GM10847 (cell line): ENCODE data around the gene DNAJC5G.

Experiments
- POLR2A ChIP-seq: IDR thresholded peaks from 2 replicates; pipeline ENCODE4 v1.6.1; 2011; ENCODE audit not compliant: insufficient read length; ENCODE audit errors: extremely low read depth

The DNAJC5G gene

GRCh38 chr2:27264253-27264752 is 10.9 kb upstream of the DNAJC5G start:
- no peak for TF ChIP-seq POLR2A

DNA sequence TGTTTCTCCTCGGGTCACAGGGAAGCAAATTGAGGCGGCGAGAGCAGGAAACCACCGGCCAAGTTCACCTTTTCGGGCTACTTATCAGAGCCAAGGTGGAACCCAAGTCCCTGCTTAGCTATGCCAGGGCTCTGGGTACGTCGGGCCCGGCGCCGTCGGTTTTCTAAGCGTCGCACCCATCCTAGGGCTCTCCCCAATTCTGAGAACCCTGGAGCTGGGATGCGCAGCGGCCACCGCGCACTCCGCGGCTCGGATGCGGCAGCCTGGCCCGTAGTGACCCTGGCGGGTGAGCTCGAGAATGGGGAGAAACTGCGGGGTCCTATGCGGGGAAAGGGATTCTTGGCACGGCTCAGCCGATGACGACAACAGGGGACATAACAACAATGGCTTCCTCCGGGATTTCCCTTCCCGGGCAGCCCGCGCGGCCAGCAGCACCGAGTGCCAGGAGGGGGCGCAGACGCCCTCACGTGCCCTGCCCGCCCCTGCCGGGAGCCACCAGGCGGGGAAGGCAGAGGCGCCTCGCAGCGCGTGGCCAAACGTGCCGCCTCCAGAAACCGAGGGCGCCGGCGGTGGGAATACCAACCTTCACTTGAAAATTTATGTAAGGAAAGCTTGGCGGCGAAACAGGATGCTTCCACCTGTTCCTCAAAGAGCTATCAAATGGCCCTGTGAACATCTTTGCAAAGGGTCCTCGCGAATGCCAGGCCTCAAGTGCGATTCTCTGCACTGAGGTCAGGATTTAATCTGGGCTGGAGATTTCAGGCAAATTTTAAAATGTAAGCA is 10.3 kb upstream of the DNAJC5G start:
- TF ChIP-seq POLR2A: no peak

DNA sequence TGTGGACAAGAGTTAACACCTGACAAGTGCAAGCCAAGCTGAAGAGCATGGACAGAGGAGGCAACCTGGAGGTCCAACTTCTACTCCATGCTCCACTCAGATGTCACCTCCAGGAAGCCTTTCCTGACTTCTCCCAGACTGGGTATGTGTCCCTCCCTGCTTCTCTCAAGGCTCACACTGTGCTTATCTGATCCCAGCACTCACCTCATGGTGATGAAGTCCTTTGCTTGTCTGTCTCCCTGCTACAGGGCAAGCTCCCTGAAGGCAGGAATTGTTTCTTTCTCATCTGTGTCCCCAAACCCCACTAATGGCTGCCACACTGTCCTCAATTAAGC is 9.7 kb upstream of the DNAJC5G start:
- no peak for TF ChIP-seq POLR2A

- TF ChIP-seq POLR2A: no peak
Measured at GRCh38 chr2:27270131-27270530, 5.1 kb upstream of the DNAJC5G start.

- TF ChIP-seq POLR2A: no peak
Measured at GRCh38 chr2:27270670-27271069, 4.6 kb upstream of the DNAJC5G start.

DNA sequence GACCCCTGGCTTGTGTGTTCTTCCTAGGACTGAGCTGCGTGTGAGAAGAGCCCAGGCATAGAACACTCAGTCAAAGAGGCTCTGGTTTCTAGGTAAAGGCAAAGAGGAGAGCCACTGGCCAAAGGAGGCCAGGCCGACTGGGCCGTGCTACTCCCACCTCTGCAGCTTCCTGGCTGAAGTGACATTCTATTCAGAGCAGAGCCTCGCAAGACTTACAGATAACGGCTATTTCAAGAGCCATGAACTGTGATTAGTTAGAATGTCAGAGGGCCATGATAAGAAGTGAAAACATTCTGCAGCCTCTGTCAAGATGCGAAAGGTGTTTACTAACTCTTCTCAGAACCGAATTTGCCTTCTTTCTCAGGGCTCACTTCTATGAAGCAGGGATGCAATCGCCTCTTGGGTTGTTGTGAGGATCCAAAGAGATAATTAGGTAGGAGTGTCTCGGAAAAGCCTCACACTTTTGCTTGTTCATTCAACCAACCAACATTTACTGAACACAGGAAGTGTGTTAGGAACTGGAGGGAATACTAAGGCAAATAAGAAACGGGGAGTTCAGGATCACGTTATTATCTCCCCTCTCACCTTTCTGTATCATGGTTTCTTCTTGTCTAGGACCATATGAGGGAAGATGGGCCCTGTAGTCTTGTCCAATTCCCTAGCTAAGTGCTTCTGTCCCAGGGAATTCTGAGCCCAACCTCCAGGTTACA is 3.4 kb upstream of the DNAJC5G start:
- no peak for TF ChIP-seq POLR2A

GRCh38 chr2:27278010-27278409 is 2.8 kb downstream of the DNAJC5G start:
- no peak for TF ChIP-seq POLR2A

- no peak for TF ChIP-seq POLR2A
Measured at GRCh38 chr2:27280826-27281225, 5.6 kb downstream of the DNAJC5G start.

- TF ChIP-seq POLR2A: no peak
Measured at GRCh38 chr2:27281442-27281841, 6.2 kb downstream of the DNAJC5G start.

DNA sequence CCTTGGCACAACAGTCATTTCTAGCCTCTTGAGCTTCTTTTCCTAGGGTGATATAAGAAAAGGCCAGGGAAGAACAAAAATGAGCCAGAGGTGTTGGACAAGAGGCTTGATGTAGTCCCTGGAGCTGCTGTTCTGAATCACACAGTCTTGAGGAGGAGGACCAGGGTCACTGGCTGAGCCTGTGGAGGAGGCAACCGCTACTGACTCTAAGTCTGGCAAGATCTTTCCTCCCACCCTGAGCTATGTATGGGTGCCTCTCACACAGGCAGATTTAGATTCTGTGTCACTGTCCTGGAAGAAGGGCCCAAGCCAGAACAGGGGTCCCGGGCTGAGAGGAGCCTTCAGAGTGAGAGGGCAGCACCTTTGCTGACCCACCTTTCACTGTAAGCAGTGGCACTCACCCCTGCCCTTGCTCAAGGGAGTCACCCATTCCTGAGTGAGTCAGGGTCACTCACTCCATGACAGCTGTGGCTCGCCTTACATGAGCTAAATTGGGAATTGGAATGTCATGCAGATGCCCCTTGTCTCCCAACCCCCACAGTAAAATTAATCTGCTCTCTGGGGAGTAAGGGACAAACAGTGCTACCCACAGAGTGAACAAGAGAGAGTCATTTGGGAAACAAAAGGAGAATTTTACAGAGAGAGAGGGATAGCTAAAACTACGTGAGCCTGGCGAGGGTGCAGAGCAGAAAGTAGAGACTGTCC is 6.8 kb downstream of the DNAJC5G start, which contains the start of gene TRIM54:
TRIM54 (plus strand) TSS at position 575 of the 705 bp plus-strand sequence. CDS start 303 bp downstream, outside the sequence.
- no peak for TF ChIP-seq POLR2A

DNA sequence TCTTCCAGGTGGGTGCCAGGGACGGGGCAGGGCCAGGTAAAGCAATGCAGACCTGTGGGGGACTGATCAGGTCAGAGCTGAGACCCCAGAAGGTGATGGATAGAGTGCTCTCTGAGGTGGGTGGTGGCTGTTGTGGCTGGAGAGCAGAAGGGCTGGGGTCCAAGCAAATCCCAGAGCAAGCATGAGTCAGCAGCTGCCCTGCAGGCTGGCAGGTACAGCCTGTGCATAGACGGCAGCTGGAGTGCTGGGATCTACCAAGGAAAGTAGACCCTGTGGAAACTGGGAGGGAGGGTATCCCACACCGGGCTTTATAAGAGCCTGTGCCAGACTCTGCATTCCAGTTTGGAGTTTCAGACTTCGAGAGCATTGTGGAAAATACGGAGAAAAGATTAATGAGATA is 7.7 kb downstream of the DNAJC5G start:
- no peak for TF ChIP-seq POLR2A

- TF ChIP-seq POLR2A: no peak
Measured at GRCh38 chr2:27284996-27285395, 9.8 kb downstream of the DNAJC5G start.

DNA sequence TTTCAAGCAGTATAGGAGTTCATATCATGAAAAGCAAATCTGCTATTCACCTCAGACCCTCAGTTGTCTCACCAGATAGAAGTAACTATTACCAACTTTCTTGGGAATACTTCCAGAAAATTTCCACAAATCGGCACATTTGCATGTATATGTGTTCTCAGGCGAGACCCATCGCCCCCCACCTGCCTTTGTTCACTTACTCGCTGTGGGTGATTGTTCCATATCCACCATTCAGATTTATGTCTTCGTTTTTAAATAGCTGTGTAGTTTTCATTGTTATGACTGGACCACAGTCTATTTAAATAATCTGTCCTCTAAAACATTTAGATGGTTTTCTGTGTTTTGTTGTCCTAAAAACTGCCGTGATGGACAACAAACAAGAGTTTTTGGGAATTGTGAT is 10.2 kb downstream of the DNAJC5G start:
- no peak for TF ChIP-seq POLR2A

DNA sequence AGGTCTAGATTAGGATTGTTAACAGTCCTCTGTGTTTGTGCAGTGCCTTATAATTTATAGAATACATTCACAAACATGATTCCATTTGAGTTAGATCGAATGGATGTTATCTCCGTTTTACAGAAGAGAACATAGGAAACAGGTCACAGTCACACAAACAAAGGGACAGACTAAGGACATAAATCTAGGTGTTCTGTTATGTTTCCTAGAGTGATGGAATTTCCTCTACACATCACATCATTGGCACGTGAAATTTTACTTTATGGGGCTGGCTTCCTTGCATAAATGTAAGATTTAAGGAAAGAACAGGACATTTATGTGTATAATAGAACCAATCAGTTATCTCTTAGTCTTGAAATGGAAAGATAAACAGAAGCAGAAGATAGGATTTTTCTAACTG is 13.4 kb downstream of the DNAJC5G start:
- TF ChIP-seq POLR2A: no peak

GRCh38 chr2:27290549-27290948 is 15.3 kb downstream of the DNAJC5G start:
- TF ChIP-seq POLR2A: no peak

DNA sequence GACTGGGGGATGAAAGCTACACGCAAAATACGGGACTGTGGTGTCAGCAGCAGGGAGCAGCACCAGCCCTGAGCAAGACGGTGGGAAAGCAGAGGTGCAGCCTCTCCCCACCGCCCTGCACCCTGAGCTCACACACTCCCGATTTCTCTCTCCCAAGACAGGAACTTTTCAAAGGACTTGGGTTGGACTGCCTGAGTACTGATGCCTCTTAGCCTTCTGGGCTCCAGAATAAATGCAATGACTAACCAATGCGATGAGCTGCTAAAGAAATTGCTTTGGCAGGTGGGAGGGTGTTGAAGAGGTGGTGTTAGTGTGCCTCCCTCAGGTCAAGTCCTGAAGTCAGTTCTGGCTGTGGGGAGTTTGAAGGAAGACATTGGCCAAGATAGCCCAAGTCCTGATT is 16.6 kb downstream of the DNAJC5G start:
- TF ChIP-seq POLR2A: no peak
